ENCODE data around the gene APLP1. TPM values are rescaled to one million over a fixed set of nuclear protein-coding genes. Genes with fewer than 3 reads are reported as not detected.
A peak's percentile ranks its signal among the peaks of the same experiment; 100 is the strongest.

APLP1 gene
- total RNA-seq, result 2.1 TPM
- long read RNA-seq, partial matches to known transcripts, result 1 of 6 reads
- long read RNA-seq, other reads (novel, unspliced or antisense), result 4 of 6 reads

DNA sequence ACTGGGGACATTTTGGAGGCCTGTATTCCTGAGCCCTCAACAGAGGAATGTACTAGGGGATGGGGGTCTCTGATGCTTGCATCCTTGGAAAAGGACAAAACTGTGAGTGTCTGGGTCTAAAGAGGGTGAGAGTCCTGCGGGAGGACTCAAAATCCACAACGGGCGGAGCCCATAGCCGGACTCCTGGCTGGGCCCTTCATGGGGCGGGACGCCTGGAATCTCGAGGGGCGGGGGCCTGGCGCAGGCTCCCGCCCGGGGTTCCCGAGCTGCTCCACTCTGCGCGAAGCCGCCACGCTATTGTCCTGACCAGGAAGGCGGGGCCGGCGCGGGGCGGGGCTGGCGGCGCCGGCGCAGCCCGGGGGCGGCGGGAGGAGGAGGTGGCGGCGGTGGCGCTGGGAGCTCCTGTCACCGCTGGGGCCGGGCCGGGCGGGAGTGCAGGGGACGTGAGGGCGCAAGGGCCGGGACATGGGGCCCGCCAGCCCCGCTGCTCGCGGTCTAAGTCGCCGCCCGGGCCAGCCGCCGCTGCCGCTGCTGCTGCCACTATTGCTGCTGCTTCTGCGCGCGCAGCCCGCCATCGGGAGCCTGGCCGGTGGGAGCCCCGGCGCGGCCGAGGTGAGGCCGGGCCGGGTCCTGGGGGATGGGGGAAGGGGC, at the start of gene APLP1:
APLP1 (plus strand) TSS at position 403 of the 651 bp plus-strand sequence; CDS start at position 466, 63 bp downstream.
- DNase-seq, result peak; percentile 80
- intact Hi-C loops (cut with DNase I), result no loop called here

GRCh38 chr19:35822579-35822978, 45.8 kb upstream of the APLP1 start:
- peaks cover 26% of the 10 kb centered on the region for H3K27me3 ChIP-seq (ENCODE audit: low read depth)
- H3K36me3 ChIP-seq, result no peaks in the 10 kb centered on the region
- ATAC-seq (peak in 1 of 2 donors; percentile 25), DNase-seq (no peak)
- no peak overlapping the region for H3K27ac ChIP-seq
- H3K4me1 ChIP-seq, result no peaks in the 10 kb centered on the region
- H3K4me3 ChIP-seq, result no peak overlapping the region
- intact Hi-C loops (cut with DNase I), result no loop called here
- no peaks in the 10 kb centered on the region for H3K9me3 ChIP-seq
- TF ChIP-seq, protein P1, sequence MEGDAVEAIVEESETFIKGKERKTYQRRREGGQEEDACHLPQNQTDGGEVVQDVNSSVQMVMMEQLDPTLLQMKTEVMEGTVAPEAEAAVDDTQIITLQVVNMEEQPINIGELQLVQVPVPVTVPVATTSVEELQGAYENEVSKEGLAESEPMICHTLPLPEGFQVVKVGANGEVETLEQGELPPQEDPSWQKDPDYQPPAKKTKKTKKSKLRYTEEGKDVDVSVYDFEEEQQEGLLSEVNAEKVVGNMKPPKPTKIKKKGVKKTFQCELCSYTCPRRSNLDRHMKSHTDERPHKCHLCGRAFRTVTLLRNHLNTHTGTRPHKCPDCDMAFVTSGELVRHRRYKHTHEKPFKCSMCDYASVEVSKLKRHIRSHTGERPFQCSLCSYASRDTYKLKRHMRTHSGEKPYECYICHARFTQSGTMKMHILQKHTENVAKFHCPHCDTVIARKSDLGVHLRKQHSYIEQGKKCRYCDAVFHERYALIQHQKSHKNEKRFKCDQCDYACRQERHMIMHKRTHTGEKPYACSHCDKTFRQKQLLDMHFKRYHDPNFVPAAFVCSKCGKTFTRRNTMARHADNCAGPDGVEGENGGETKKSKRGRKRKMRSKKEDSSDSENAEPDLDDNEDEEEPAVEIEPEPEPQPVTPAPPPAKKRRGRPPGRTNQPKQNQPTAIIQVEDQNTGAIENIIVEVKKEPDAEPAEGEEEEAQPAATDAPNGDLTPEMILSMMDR (IDR thresholded peaks at IDR 0.05), result no peak

More for the DNA sequence above, at the start of gene APLP1:
- TF ChIP-seq, protein P1 (IDR thresholded peaks at IDR 0.05), result no peak
- Histone ChIP-seq H3K9me3 (no peaks in the 10 kb centered on the region), H3K27ac (no peak within 1 kb of the TSS), H3K4me3 (peak within 1 kb of the TSS; percentile 56), H3K4me1 (peaks cover 18% of the 10 kb centered on the region), H3K36me3 (no peaks in the 10 kb centered on the region), H3K27me3 (ENCODE audit: low read depth) (peaks cover 34% of the 10 kb centered on the region)
- peak; percentile 88 to 93 for ATAC-seq

- Histone ChIP-seq H3K4me1 (no peaks in the 10 kb centered on the region), H3K9me3 (no peaks in the 10 kb centered on the region), H3K27ac (no peak overlapping the region), H3K27me3 (ENCODE audit: low read depth) (peaks cover 18% of the 10 kb centered on the region), H3K4me3 (no peak overlapping the region), H3K36me3 (no peaks in the 10 kb centered on the region)
- no peak for DNase-seq
- no peak for ATAC-seq
- TF ChIP-seq, protein P1 (IDR thresholded peaks at IDR 0.05), result no peak
- intact Hi-C loops (cut with DNase I), result no loop called here
Observed at GRCh38 chr19:35824150-35824549, 44.2 kb upstream of the APLP1 start.

DNA sequence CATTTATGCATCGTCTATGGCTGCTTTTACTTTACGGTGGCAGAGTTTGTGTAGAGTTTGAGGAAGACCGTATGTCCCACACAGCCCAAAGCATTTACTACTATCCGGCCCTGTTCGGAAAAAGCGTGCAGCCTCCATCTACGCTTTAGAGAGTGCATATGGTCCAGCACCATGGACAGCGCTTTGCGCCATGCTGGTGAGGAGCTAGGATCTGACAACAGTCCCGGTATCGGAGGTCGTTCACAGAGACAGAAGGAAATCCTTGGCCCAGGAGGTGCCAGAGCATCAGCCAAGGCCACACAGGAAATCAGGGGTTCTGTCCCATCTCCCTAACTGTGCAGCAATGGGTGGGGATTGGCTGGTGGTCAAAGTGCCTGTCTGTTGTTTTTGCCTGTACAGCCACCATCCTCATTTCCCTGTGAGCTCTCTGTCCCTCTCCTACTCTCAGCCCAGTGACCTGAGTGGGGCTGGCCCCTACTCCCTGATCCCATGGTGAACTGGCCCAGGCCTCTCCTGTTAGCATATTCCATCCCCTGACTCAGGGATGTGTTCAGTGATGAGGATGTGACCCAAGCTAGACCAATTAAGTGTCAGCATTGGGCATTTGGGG, 39.6 kb upstream of the APLP1 start:
- ATAC-seq (peak; percentile 52 to 57), DNase-seq (no peak)
- Histone ChIP-seq H3K27me3 (ENCODE audit: low read depth) (peaks cover 8% of the 10 kb centered on the region), H3K4me3 (no peak overlapping the region), H3K36me3 (no peaks in the 10 kb centered on the region), H3K9me3 (no peaks in the 10 kb centered on the region), H3K4me1 (no peaks in the 10 kb centered on the region), H3K27ac (no peak overlapping the region)
- intact Hi-C loops (cut with DNase I), result no loop called here
- TF ChIP-seq, protein P1 (IDR thresholded peaks at IDR 0.05), result no peak

DNA sequence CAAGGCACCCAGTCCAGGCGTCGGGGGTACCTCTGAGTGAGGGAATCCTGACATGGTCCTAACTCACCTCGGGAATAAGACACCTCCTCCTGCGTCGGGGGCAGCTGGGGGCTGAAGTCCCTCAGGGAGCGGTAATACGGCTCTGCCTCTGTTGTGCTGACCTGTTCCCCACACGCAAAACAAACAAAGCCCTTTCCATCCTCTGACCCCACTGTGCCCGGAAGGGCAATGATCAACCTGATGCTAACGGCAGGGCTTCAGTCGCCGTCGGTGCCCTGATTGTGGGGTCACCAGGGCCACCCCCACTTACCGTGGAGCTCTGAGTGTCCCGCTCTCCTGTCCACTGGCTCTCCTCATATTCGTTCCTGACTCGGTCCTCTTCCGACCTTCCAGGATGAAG, 37.4 kb upstream of the APLP1 start:
- intact Hi-C loops (cut with DNase I), result no loop called here
- no peak overlapping the region for H3K27ac ChIP-seq
- no peaks in the 10 kb centered on the region for H3K9me3 ChIP-seq
- TF ChIP-seq, protein P1 (IDR thresholded peaks at IDR 0.05), result no peak
- ATAC-seq (no peak), DNase-seq (no peak)
- no peak overlapping the region for H3K4me3 ChIP-seq
- no peaks in the 10 kb centered on the region for H3K4me1 ChIP-seq
- peaks cover 7% of the 10 kb centered on the region for H3K27me3 ChIP-seq (ENCODE audit: low read depth)
- H3K36me3 ChIP-seq, result no peaks in the 10 kb centered on the region

Data from lower lobe of right lung (tissue), 2 donors.